Kidney epithelial cell (primary cell): ENCODE results near the gene TMEM184A. TPM values are rescaled to one million over a fixed set of nuclear protein-coding genes. Genes with fewer than 3 reads are reported as not detected.

Source experiments
- DNase-seq: peaks from one replicate; pipeline ENCODE4 v3.0.0-alpha.2; 2010; ENCODE audit warnings: low read depth
- H3K27me3 ChIP-seq: 2 replicates; pipeline ENCODE4 v1.6.0; 2011; ENCODE audit warnings: low read length; ENCODE audit not compliant: control insufficient read depth, insufficient read depth
- H3K36me3 ChIP-seq: 2 replicates; pipeline ENCODE4 v1.5.1; 2011; ENCODE audit warnings: low read length; ENCODE audit not compliant: control insufficient read depth, insufficient read depth
- H3K4me3 ChIP-seq: 2 replicates; pipeline ENCODE4 v1.5.1; 2011; ENCODE audit warnings: low read depth, mild to moderate bottlenecking, control low read depth, low read length
- CTCF ChIP-seq: IDR thresholded peaks from 2 replicates; pipeline ENCODE4 v1.5.1; 2011; ENCODE audit warnings: mild to moderate bottlenecking, moderate library complexity, low read length, control low read depth, inconsistent platforms; ENCODE audit not compliant: insufficient read depth, poor library complexity, severe bottlenecking
- total RNA-seq: library from RNA; depleted of rRNA; stranded (reverse); fragments of >200 nt; gene quantifications from 2 replicates; pipeline ENCODE4 v1.2.3, GENCODE V29; 2015

Gene TMEM184A
- total RNA-seq, 1 donor from 2014 or later = 5.7 TPM

- Histone ChIP-seq H3K4me3 (no peak overlapping the region), H3K36me3 (no peaks in the 10 kb centered on the region), H3K27me3 (no peaks in the 10 kb centered on the region)
- TF ChIP-seq CTCF = no peak
- DNase-seq = no peak
Observed at GRCh38 chr7:1535100-1535458, 20.9 kb downstream of the TMEM184A start.

- no peaks in the 10 kb centered on the region for H3K36me3 ChIP-seq
- no peak overlapping the region for H3K4me3 ChIP-seq
- no peak for DNase-seq
- H3K27me3 ChIP-seq = no peaks in the 10 kb centered on the region
- TF ChIP-seq CTCF = no peak
Observed at GRCh38 chr7:1534330-1535099, 21.5 kb downstream of the TMEM184A start.

DNA sequence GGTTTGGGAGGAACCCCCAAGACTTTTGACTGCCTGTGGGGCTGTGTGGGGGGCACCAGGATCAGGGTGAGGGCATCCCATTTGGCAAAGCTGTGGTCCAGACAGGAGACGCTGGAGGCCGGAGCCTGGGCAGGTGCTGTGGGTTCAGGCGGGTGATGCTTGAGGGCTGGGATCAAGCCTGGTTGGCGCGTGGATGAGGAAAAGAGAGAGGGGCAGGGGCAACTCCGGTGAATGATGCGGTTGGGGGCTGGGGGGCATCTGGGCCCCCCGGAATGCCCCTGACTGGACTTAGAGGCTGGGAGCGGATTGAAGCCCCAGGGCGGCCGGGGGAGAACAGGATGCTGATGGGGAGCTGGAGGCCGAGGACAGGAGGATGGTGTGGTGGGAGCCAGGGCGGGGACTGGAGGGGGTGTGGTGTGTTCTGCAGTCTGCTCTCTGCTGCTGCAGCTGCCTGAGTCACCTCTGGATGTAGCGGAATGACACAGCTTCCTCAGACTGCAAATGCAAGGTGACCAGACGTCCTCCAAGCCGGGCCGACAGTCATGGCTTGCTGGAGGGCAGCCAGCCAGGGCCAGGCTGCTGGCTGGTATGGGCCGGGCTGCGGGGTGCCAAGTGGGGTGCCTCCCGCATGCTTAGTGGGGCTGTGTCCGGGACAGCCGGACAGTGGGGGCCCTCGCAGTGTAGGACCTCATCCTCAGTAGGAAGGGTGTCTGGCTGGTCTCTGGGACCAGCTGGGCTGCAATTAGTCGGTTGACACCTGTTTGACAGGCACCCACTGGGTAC is 22.3 kb downstream of the TMEM184A start:
- Histone ChIP-seq H3K36me3 (no peaks in the 10 kb centered on the region), H3K4me3 (no peak overlapping the region), H3K27me3 (no peaks in the 10 kb centered on the region)
- no peak for TF ChIP-seq CTCF
- DNase-seq = peak; percentile 83

GRCh38 chr7:1533255-1533546 is 22.8 kb downstream of the TMEM184A start:
- DNase-seq = no peak
- Histone ChIP-seq H3K36me3 (no peaks in the 10 kb centered on the region), H3K27me3 (no peaks in the 10 kb centered on the region), H3K4me3 (no peak overlapping the region)
- no peak for TF ChIP-seq CTCF

- H3K36me3 ChIP-seq = no peaks in the 10 kb centered on the region
- no peaks in the 10 kb centered on the region for H3K27me3 ChIP-seq
- H3K4me3 ChIP-seq = peak overlapping the region; percentile 21
- DNase-seq = peak; percentile 71
- TF ChIP-seq CTCF = no peak
Observed at GRCh38 chr7:1532456-1533254, 23.4 kb downstream of the TMEM184A start.
